Fibroblast of pulmonary artery (primary cell): ENCODE data around the gene COL19A1.

Source experiments
- DNase-seq: peaks from one replicate; pipeline ENCODE4 v3.0.0-alpha.2; 2010; ENCODE audit warnings: low read depth
- H3K4me3 ChIP-seq: replicated peaks from 2 replicates; pipeline ENCODE4 v1.5.1; 2011; ENCODE audit warnings: low read depth, mild to moderate bottlenecking, control low read depth, low read length, moderate library complexity
- TF ChIP-seq, protein P1 (sequence below): IDR thresholded peaks from 2 replicates; pipeline ENCODE4 v1.5.1; 2011; ENCODE audit warnings: mild to moderate bottlenecking, control low read depth, low read length, inconsistent platforms; ENCODE audit errors: missing control alignments

COL19A1 gene

DNA sequence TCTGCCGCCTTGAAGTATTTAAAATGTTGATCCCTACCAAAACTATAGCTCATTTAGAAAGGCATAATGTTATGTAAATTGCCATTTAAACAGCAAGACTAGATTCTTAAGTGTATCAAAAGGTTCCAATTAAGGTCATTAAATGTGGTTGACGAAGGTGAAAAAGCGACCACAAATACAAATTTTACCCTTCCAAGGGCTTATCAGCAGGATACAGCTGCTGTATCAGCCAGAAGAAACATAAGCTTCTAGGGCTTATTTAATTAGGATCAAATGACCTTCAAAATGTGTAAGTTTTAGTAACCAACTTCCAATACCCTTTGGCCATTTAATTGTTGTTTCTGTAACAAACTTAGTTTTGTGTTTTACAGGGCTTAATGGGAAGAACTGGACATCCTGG lies 296.6 kb downstream of the COL19A1 start:
- TF ChIP-seq, protein P1, sequence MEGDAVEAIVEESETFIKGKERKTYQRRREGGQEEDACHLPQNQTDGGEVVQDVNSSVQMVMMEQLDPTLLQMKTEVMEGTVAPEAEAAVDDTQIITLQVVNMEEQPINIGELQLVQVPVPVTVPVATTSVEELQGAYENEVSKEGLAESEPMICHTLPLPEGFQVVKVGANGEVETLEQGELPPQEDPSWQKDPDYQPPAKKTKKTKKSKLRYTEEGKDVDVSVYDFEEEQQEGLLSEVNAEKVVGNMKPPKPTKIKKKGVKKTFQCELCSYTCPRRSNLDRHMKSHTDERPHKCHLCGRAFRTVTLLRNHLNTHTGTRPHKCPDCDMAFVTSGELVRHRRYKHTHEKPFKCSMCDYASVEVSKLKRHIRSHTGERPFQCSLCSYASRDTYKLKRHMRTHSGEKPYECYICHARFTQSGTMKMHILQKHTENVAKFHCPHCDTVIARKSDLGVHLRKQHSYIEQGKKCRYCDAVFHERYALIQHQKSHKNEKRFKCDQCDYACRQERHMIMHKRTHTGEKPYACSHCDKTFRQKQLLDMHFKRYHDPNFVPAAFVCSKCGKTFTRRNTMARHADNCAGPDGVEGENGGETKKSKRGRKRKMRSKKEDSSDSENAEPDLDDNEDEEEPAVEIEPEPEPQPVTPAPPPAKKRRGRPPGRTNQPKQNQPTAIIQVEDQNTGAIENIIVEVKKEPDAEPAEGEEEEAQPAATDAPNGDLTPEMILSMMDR, result no peak
- DNase-seq, result no peak
- H3K4me3 ChIP-seq, result no peak overlapping the region

DNA sequence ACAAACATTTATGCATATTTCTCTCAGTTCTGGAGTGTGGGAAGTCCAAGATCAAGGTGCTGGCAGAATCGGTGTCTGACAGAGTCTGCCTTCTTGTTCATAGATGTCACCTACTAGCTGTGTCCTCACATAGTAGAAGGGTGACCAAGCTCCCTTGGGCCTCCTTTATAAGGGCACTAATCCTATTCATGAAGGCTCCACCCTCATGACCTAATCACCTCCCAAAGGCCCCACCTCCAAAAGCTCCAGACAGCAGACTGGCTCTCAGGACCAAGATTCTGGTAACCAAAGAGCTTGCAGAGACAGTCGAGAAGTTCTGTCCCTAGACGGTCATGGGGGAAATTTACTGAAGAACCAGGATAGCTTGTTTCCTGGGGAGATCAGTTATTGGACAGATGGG lies 297.4 kb downstream of the COL19A1 start:
- TF ChIP-seq, protein P1, result no peak
- no peak overlapping the region for H3K4me3 ChIP-seq
- DNase-seq, result no peak

DNA sequence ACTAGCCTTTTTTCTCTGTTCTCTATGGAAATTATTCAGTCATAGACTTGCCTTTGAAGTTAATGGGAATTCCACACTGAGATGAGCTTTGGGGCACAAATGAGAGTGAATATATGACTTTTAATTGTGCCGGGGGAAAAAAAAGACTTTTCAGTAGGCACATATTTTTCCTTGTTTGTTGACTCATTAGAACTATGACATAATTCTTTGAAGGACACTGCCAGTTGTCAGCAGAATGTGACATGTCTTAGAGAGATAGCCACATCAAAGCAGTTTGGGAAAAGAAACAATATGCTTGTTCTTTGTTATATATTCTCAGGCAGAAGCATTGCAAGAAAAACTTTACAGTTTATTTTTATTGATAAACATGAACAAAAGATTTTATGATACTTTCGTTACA lies 298.2 kb downstream of the COL19A1 start:
- H3K4me3 ChIP-seq, result no peak overlapping the region
- TF ChIP-seq, protein P1, result no peak
- DNase-seq, result no peak

DNA sequence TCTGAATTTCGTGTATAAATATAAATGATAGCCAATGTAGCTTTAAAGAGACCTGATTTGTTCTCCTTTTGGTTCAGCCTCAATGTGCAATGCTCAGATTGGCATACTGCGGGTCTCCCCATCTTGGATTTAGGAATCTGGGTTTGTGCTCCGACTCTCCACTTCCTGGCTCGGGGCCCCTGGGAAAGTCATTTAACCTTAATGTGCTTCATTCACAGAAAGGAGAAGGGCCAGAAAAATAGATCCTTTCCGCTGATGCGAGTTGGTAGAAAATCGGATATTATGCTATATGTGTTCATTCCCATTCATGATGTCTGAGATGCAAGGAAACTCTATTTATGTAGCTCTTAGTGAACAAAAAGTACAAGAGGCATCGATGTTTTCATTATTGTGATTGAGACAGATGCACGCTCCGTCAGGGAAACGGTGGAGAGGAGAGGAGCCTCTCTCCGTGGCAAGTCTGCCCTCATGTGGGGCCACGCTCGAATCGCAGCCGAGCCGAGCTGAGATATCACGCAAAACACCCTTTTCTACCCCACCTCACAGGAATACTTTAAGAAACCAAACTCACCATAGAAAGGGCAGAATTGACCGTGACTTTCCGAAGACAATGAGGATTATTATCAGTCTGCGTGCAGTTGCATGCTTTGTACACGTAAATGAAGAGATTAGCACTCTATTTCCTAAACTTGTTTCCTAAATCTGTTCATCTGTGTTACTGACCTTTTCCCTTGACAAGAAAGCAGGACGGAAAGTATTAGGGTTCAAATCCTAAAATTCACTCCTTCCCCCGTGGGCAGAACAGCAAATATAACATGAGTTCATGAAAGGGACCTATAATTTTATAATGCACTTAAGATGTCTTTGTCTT lies 300.0 kb downstream of the COL19A1 start:
- TF ChIP-seq, protein P1, result peak; percentile 77
- H3K4me3 ChIP-seq, result peak overlapping the region; percentile 13
- DNase-seq, result peak; percentile 46

DNA sequence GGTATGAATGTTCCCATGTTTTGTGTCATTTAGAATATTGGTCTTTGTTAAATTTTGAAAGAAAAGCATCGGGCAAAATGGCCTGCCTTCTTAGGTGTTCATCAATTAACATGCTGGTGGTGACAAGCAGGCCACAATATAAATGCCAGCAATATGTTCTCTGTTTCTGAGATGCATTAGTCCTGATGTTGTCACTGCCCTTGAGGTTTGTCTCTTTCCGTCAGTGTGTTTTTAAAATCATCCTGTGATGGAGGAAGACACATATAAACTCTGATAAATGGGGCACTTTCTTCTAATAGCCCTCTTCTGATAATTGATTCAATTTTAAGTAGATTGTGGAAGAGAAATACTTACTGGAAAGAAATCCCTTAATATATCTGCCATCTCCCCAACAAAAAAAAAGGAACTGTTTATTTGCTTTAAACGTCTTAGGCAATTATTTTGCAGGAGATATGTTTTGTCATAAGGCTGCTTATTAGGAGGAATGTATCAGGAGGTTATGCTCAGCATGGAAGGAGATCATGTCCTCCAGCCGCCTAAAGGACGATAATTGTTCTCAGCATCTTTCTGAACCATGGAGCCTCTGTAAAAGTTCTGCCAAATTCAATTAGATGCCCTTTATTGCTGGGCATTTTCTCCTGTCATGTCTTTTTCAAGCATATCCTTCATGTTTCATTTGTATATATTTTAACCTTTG lies 302.5 kb downstream of the COL19A1 start:
- H3K4me3 ChIP-seq, result no peak overlapping the region
- no peak for DNase-seq
- TF ChIP-seq, protein P1, result no peak

DNA sequence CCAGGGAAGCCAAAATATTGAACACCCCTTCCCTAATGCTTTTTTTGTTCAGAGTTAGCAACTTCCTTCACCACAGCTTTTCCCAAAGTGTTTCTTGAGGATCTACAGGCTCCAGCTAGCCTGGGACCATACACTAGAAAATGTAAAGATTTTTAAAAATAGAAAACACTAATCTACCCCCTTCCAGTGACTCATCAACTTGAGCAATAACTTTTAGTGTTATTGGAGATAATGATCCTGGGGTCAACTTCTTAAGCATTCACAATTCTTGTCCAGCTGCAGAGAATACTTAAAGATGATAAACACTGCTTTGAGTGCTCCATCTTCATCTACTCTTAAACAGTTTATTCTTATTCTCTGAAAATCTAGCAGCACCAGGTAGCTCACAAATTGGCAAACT lies 304.9 kb downstream of the COL19A1 start:
- no peak overlapping the region for H3K4me3 ChIP-seq
- TF ChIP-seq, protein P1, result no peak
- no peak for DNase-seq

DNA sequence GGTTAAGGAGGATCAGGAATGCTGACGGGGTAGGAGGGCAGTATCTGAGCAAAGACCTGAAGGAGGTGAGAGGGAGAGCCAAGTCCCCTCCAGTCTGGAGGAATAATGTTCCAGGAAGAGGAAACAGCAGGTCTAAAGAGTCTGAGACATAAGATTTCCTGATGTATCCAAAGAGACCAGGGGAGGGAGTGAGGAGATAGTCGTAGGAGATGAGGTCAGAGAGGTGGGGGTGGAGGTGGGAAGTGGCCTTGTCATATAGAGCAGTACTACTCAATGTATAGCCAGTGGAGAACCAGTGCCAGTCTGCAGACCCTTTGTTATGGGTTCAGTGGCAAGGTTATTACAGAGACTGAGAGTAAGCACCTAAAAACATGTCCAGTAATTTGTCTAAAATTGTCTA lies 305.9 kb downstream of the COL19A1 start:
- no peak overlapping the region for H3K4me3 ChIP-seq
- TF ChIP-seq, protein P1, result no peak
- no peak for DNase-seq
